ENCODE measurements around the gene OR4D9. TPM values are rescaled to one million over a fixed set of nuclear protein-coding genes. Genes with fewer than 3 reads are reported as not detected.

Gene OR4D9
- total RNA-seq, 1 experiment from 2014 or later, result not detected

DNA sequence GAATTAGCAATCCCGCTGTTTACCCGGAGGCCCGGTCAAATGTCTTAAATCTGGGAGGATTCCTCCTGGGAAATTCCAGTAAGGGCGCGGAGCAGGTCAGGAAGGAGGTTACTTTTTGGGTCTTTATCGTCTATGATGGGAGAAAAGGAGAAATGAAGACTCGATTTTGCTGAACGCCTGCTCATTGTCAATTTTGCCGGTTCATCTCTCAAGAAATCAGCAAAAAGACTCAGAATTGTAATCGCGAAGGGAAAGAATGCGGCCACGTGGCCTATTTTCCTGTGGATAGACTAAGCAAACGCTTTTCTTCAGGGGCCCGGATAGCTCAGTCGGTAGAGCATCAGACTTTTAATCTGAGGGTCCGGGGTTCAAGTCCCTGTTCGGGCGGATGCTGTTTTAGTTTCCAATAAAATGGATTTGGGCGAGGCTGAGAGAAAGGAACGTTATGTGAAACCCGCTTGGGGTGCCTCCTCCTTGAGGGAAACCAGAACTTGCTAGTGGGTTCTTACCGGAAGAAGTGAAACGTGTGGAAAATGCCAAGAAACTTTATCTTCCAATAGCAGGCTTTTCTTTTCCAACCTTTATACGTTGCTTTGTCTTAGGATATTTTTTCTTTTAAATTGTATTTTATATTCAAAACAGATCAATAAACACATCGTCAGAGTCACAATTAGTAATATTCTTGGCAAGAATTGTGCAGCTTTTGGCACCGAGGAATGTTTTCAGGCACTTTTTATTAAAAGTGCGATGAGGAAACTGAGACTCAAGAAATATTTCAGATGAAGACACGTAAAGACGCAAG lies 45.0 kb downstream of the OR4D9 start:
- Mint-ChIP-seq H3K4me3 (peak overlapping the region; percentile 83 to 93), H3K9me3 (peaks cover 4% of the 10 kb centered on the region in 2 experiments; a peak in 3 of 5 replicates), H3K27me3 (ENCODE audit: low read depth) (peaks cover 19% of the 10 kb centered on the region), H3K36me3 (ENCODE audit: insufficient read depth in 1 of 3, low read depth in 3 of 3) (peaks cover 0 to 2% (median 0%) of the 10 kb centered on the region in 3 experiments; a peak in 3 of 7 replicates), H3K27ac (peak overlapping the region in 2 of 3 experiments; percentile 68 to 78; a peak in 5 of 7 replicates), H3K4me1 (peaks cover 21 to 25% of the 10 kb centered on the region in 2 experiments)
- Histone ChIP-seq H2AFZ (ENCODE audit: low read length) (peak overlapping the region; percentile 87), H3K27ac (ENCODE audit: insufficient read length, low read depth, low read length) (no peak overlapping the region), H3K9me3 (ENCODE audit: control insufficient read depth, low read depth, low read length) (no peaks in the 10 kb centered on the region), H3K56ac (ENCODE audit: insufficient read length, low read depth, low read length) (no peak overlapping the region), H3K79me1 (ENCODE audit: insufficient read depth, low read depth, low read length, poor library complexity, severe bottlenecking) (no peaks in the 10 kb centered on the region), H3K18ac (ENCODE audit: insufficient read length, low read depth, low read length) (no peak overlapping the region), H4K20me1 (ENCODE audit: control insufficient read depth, insufficient read depth, insufficient read length) (no peaks in the 10 kb centered on the region), H4K5ac (ENCODE audit: insufficient read length, low read depth, low read length) (no peak overlapping the region), H2AK5ac (ENCODE audit: insufficient read length, low read length) (no peak overlapping the region), H4K8ac (replicated peaks; ENCODE audit: insufficient read length, low read depth, low read length) (no peak overlapping the region), H4K91ac (ENCODE audit: insufficient read length, low read depth, low read length) (no peak overlapping the region), H3K4me2 (ENCODE audit: insufficient read depth, insufficient read length, low read length) (peak overlapping the region; percentile 96), H2BK120ac (ENCODE audit: low read depth, low read length, poor library complexity, severe bottlenecking) (no peak overlapping the region), H2BK12ac (ENCODE audit: insufficient read length, low read depth, low read length) (no peak overlapping the region), H3K27me3 (ENCODE audit: insufficient read depth, low read length) (no peaks in the 10 kb centered on the region), H2BK15ac (ENCODE audit: low read depth, low read length) (no peak overlapping the region), H3K14ac (ENCODE audit: insufficient read depth, low read length) (no peak overlapping the region), H3K4ac (ENCODE audit: low read depth, low read length) (no peak overlapping the region), H3K23ac (ENCODE audit: insufficient read length, low read depth, low read length) (no peak overlapping the region), H3K23me2 (ENCODE audit: insufficient read length, low read depth, low read length, poor library complexity, severe bottlenecking) (peaks cover 21% of the 10 kb centered on the region), H3K9ac (ENCODE audit: extremely low read depth, insufficient read length, low read length) (peak overlapping the region; percentile 83), H2BK5ac (ENCODE audit: insufficient read length, low read length) (no peak overlapping the region), H3K4me1 (ENCODE audit: insufficient read depth, low read length) (0 out of 2 replicates have a peak, but pooled peaks cover 4% of the 10 kb centered on the region), H3T11ph (ENCODE audit: low read length) (no peak overlapping the region), H3K79me2 (ENCODE audit: insufficient read depth, low read length) (no peaks in the 10 kb centered on the region), H2BK20ac (ENCODE audit: low read depth, low read length, poor library complexity, severe bottlenecking) (no peak overlapping the region)
- peak; percentile 78 for DNase-seq
- WGBS (ENCODE audit: extremely low coverage, insufficient read length, low lambda C conversion rate), result no CpG with 5 or more reads among the region's 30 CpGs
- TF ChIP-seq, protein P1, sequence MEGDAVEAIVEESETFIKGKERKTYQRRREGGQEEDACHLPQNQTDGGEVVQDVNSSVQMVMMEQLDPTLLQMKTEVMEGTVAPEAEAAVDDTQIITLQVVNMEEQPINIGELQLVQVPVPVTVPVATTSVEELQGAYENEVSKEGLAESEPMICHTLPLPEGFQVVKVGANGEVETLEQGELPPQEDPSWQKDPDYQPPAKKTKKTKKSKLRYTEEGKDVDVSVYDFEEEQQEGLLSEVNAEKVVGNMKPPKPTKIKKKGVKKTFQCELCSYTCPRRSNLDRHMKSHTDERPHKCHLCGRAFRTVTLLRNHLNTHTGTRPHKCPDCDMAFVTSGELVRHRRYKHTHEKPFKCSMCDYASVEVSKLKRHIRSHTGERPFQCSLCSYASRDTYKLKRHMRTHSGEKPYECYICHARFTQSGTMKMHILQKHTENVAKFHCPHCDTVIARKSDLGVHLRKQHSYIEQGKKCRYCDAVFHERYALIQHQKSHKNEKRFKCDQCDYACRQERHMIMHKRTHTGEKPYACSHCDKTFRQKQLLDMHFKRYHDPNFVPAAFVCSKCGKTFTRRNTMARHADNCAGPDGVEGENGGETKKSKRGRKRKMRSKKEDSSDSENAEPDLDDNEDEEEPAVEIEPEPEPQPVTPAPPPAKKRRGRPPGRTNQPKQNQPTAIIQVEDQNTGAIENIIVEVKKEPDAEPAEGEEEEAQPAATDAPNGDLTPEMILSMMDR (conservative IDR thresholded peaks at IDR 0.05), result no peak

All from H9 (cell line).